ENCODE measurements around the gene ACE.

Gene ACE

GRCh38 chr17:63524051-63524450 lies 47.2 kb downstream of the ACE start:
- no peak overlapping the region for H3K14ac ChIP-seq (ENCODE audit: low read length)
- H3K23ac ChIP-seq (ENCODE audit: low read depth, low read length, poor library complexity), result peak overlapping the region; percentile 39
- no peak overlapping the region for H2BK12ac ChIP-seq (ENCODE audit: low read length)
- H3K4ac ChIP-seq (ENCODE audit: low read length), result no peak overlapping the region
- WGBS, 2 donors (ENCODE audit: extremely low coverage in 2 of 2, insufficient read length in 2 of 2, insufficient replicate concordance in 1 of 2), result no CpG with 5 or more reads among the region's 14 CpGs
- no peak overlapping the region for H2AK5ac ChIP-seq (ENCODE audit: low read depth, low read length)
- H4K8ac ChIP-seq (ENCODE audit: low read depth, low read length), result no peak overlapping the region
- no peak overlapping the region for H2BK120ac ChIP-seq (ENCODE audit: low read depth, low read length)
- H2BK15ac ChIP-seq (ENCODE audit: low read length), result no peak overlapping the region
- no peaks in the 10 kb centered on the region for H3K36me3 ChIP-seq (replicated peaks in 1 of 2; ENCODE audit: control insufficient read depth in 2 of 2, insufficient read depth in 2 of 2, low read length in 2 of 2)
- H2AFZ ChIP-seq (ENCODE audit: low read length), result no peak overlapping the region
- H4K91ac ChIP-seq (ENCODE audit: low read depth, low read length, poor library complexity), result no peak overlapping the region
- no peak for DNase-seq (ENCODE audit: low spot score)
- peak overlapping the region; percentile 18 for H3K18ac ChIP-seq (ENCODE audit: low read length)
- H3K4me2 ChIP-seq (ENCODE audit: insufficient read depth, low read length, poor library complexity, severe bottlenecking), result no peak overlapping the region
- peaks cover 5% of the 10 kb centered on the region in 2 donors for H3K4me1 ChIP-seq (ENCODE audit: control insufficient read depth in 2 of 2, insufficient read depth in 1 of 2, low read depth in 1 of 2, low read length in 2 of 2)
- H3K9ac ChIP-seq (ENCODE audit: low read depth, low read length, poor library complexity), result peak overlapping the region; percentile 9
- no peaks in the 10 kb centered on the region for H3K79me1 ChIP-seq (ENCODE audit: low read depth, low read length)
- peaks cover 0 to 52% (median 13%) of the 10 kb centered on the region in 3 experiments for H3K27me3 ChIP-seq (ENCODE audit: control insufficient read depth in 3 of 3, insufficient read depth in 3 of 3, low read depth in 1 of 3, low read length in 3 of 3)
- no peak overlapping the region for H3K4me3 ChIP-seq (ENCODE audit: low read length in 2 of 2)
- H2BK5ac ChIP-seq (ENCODE audit: low read length), result no peak overlapping the region
- no peak overlapping the region for H3K27ac ChIP-seq (replicated peaks; ENCODE audit: low read length)
- no peaks in the 10 kb centered on the region for H3K9me3 ChIP-seq (replicated peaks in 1 of 2; ENCODE audit: control insufficient read depth in 2 of 2, insufficient read depth in 1 of 2, low read depth in 1 of 2, low read length in 2 of 2)

DNA sequence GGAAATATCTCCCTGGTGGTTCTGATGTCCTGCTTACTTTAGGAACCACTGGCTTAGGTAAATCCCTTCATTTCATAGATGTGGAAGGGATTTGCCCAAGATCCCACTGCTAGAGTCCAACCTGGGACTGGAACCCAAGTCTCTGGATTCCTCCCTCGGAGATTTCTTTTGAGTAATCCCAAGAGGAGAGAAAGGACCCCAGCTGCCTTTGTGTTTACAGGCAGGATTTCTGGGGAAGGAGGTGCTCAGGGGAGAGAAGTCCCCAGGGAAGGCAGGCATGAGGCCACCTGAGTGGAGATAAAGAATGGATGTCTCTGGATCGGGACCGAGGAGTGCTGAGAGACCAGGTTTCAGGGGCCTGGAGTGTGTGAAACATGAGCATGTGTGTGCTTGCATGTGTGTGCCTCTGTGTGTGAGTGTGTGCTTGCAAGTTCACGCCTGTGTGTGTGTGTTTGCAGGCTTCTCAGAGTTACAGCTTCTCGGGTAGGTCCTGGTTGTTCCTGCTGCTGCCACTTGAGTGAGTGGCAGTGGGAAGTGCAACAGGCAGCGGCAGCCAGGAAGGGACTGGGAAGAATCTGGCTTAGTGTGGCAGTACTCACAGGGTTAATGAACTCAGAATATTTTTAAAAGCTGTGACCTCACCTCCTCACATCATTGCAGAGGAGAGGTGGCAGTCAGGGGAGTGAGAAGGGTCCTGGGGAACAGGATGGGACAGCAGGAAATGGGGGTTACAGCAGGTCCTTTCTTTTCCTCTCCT lies 48.5 kb downstream of the ACE start:
- H3K4me3 ChIP-seq (ENCODE audit: low read length in 2 of 2), result no peak overlapping the region
- H3K9ac ChIP-seq (ENCODE audit: low read depth, low read length, poor library complexity), result no peak overlapping the region
- no peak overlapping the region for H3K27ac ChIP-seq (replicated peaks; ENCODE audit: low read length)
- peaks cover 0 to 57% (median 13%) of the 10 kb centered on the region in 3 experiments for H3K27me3 ChIP-seq (ENCODE audit: control insufficient read depth in 3 of 3, insufficient read depth in 3 of 3, low read depth in 1 of 3, low read length in 3 of 3)
- H3K9me3 ChIP-seq (replicated peaks in 1 of 2; ENCODE audit: control insufficient read depth in 2 of 2, insufficient read depth in 1 of 2, low read depth in 1 of 2, low read length in 2 of 2), result no peaks in the 10 kb centered on the region
- H3K79me1 ChIP-seq (ENCODE audit: low read depth, low read length), result no peaks in the 10 kb centered on the region
- H3K36me3 ChIP-seq (replicated peaks in 1 of 2; ENCODE audit: control insufficient read depth in 2 of 2, insufficient read depth in 2 of 2, low read length in 2 of 2), result no peaks in the 10 kb centered on the region
- no peak overlapping the region for H3K18ac ChIP-seq (ENCODE audit: low read length)
- no peak overlapping the region for H3K4me2 ChIP-seq (ENCODE audit: insufficient read depth, low read length, poor library complexity, severe bottlenecking)
- H2BK15ac ChIP-seq (ENCODE audit: low read length), result no peak overlapping the region
- DNase-seq (ENCODE audit: low spot score), result no peak
- H2AK5ac ChIP-seq (ENCODE audit: low read depth, low read length), result no peak overlapping the region
- H3K4ac ChIP-seq (ENCODE audit: low read length), result no peak overlapping the region
- H2AFZ ChIP-seq (ENCODE audit: low read length), result no peak overlapping the region
- WGBS, 2 donors (ENCODE audit: extremely low coverage in 2 of 2, insufficient read length in 2 of 2, insufficient replicate concordance in 1 of 2), result no CpG with 5 or more reads among the region's 6 CpGs
- H2BK12ac ChIP-seq (ENCODE audit: low read length), result no peak overlapping the region
- no peak overlapping the region for H2BK5ac ChIP-seq (ENCODE audit: low read length)
- no peak overlapping the region for H4K8ac ChIP-seq (ENCODE audit: low read depth, low read length)
- no peak overlapping the region for H2BK120ac ChIP-seq (ENCODE audit: low read depth, low read length)
- H3K14ac ChIP-seq (ENCODE audit: low read length), result no peak overlapping the region
- H3K4me1 ChIP-seq (ENCODE audit: control insufficient read depth in 2 of 2, insufficient read depth in 1 of 2, low read depth in 1 of 2, low read length in 2 of 2), result peaks cover 5% of the 10 kb centered on the region in 2 donors
- H3K23ac ChIP-seq (ENCODE audit: low read depth, low read length, poor library complexity), result no peak overlapping the region
- no peak overlapping the region for H4K91ac ChIP-seq (ENCODE audit: low read depth, low read length, poor library complexity)

GRCh38 chr17:63526861-63527260 lies 50.0 kb downstream of the ACE start:
- Histone ChIP-seq H4K91ac (ENCODE audit: low read depth, low read length, poor library complexity) (no peak overlapping the region), H3K9me3 (replicated peaks in 1 of 2; ENCODE audit: control insufficient read depth in 2 of 2, insufficient read depth in 1 of 2, low read depth in 1 of 2, low read length in 2 of 2) (no peaks in the 10 kb centered on the region), H3K79me1 (ENCODE audit: low read depth, low read length) (no peaks in the 10 kb centered on the region), H2BK5ac (ENCODE audit: low read length) (no peak overlapping the region), H3K4me2 (ENCODE audit: insufficient read depth, low read length, poor library complexity, severe bottlenecking) (no peak overlapping the region), H3K36me3 (replicated peaks in 1 of 2; ENCODE audit: control insufficient read depth in 2 of 2, insufficient read depth in 2 of 2, low read length in 2 of 2) (no peaks in the 10 kb centered on the region), H2BK120ac (ENCODE audit: low read depth, low read length) (no peak overlapping the region), H3K4me1 (ENCODE audit: control insufficient read depth in 2 of 2, insufficient read depth in 1 of 2, low read depth in 1 of 2, low read length in 2 of 2) (peaks cover 5% of the 10 kb centered on the region in 2 donors), H3K4ac (ENCODE audit: low read length) (no peak overlapping the region), H3K18ac (ENCODE audit: low read length) (no peak overlapping the region), H3K23ac (ENCODE audit: low read depth, low read length, poor library complexity) (no peak overlapping the region), H2AK5ac (ENCODE audit: low read depth, low read length) (no peak overlapping the region), H4K8ac (ENCODE audit: low read depth, low read length) (no peak overlapping the region), H2BK12ac (ENCODE audit: low read length) (no peak overlapping the region), H2AFZ (ENCODE audit: low read length) (no peak overlapping the region), H3K4me3 (ENCODE audit: low read length in 2 of 2) (no peak overlapping the region), H3K14ac (ENCODE audit: low read length) (no peak overlapping the region), H3K27me3 (ENCODE audit: control insufficient read depth in 3 of 3, insufficient read depth in 3 of 3, low read depth in 1 of 3, low read length in 3 of 3) (peaks cover 0 to 66% (median 13%) of the 10 kb centered on the region in 3 experiments), H2BK15ac (ENCODE audit: low read length) (no peak overlapping the region), H3K9ac (ENCODE audit: low read depth, low read length, poor library complexity) (no peak overlapping the region), H3K27ac (replicated peaks; ENCODE audit: low read length) (no peak overlapping the region)
- no peak for DNase-seq (ENCODE audit: low spot score)
- WGBS, 2 donors (ENCODE audit: extremely low coverage in 2 of 2, insufficient read length in 2 of 2, insufficient replicate concordance in 1 of 2), result no CpG with 5 or more reads among the region's 5 CpGs

DNA sequence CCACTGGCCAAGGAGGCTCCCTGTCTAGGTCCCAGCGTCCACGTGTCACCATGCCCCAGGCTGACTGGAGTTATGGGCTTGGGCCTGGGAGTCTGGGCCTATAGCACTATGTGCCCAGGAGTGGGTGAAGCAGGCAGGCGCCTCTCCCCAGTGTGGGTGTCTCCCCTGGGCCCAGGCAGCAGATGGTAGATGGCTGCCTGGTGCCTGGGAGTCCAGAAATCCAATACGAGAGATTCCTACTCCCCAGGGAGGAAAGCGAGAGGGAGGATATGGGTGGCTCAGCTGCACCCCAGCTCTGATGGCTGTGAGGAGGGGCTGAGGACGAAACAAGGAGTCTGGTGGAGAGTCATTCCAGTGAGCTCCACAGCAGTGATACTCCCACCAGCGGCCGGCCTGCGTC lies 51.3 kb downstream of the ACE start:
- Histone ChIP-seq H3K4me2 (ENCODE audit: insufficient read depth, low read length, poor library complexity, severe bottlenecking) (no peak overlapping the region), H2BK15ac (ENCODE audit: low read length) (peak overlapping the region; percentile 24), H2BK12ac (ENCODE audit: low read length) (no peak overlapping the region), H2AFZ (ENCODE audit: low read length) (no peak overlapping the region), H4K91ac (ENCODE audit: low read depth, low read length, poor library complexity) (no peak overlapping the region), H3K9ac (ENCODE audit: low read depth, low read length, poor library complexity) (peak overlapping the region; percentile 3), H3K4me3 (ENCODE audit: low read length in 2 of 2) (no peak overlapping the region), H2AK5ac (ENCODE audit: low read depth, low read length) (no peak overlapping the region), H4K8ac (ENCODE audit: low read depth, low read length) (no peak overlapping the region), H2BK120ac (ENCODE audit: low read depth, low read length) (no peak overlapping the region), H3K4me1 (ENCODE audit: control insufficient read depth in 2 of 2, insufficient read depth in 1 of 2, low read depth in 1 of 2, low read length in 2 of 2) (peaks cover 5% of the 10 kb centered on the region in 2 donors), H3K18ac (ENCODE audit: low read length) (peak overlapping the region; percentile 17), H3K23ac (ENCODE audit: low read depth, low read length, poor library complexity) (no peak overlapping the region), H3K27me3 (ENCODE audit: control insufficient read depth in 3 of 3, insufficient read depth in 3 of 3, low read depth in 1 of 3, low read length in 3 of 3) (peaks cover 0 to 66% (median 13%) of the 10 kb centered on the region in 3 experiments), H3K9me3 (replicated peaks in 1 of 2; ENCODE audit: control insufficient read depth in 2 of 2, insufficient read depth in 1 of 2, low read depth in 1 of 2, low read length in 2 of 2) (no peaks in the 10 kb centered on the region), H3K14ac (ENCODE audit: low read length) (no peak overlapping the region), H3K4ac (ENCODE audit: low read length) (no peak overlapping the region), H2BK5ac (ENCODE audit: low read length) (no peak overlapping the region), H3K36me3 (replicated peaks in 1 of 2; ENCODE audit: control insufficient read depth in 2 of 2, insufficient read depth in 2 of 2, low read length in 2 of 2) (no peaks in the 10 kb centered on the region), H3K79me1 (ENCODE audit: low read depth, low read length) (no peaks in the 10 kb centered on the region), H3K27ac (replicated peaks; ENCODE audit: low read length) (no peak overlapping the region)
- DNase-seq (ENCODE audit: low spot score), result no peak
- no CpG with 5 or more reads among the region's 9 CpGs for WGBS, 2 donors (ENCODE audit: extremely low coverage in 2 of 2, insufficient read length in 2 of 2, insufficient replicate concordance in 1 of 2)
